Stimulated activated CD4-positive, alpha-beta T cell treated with anti-CD3 and anti-CD28 coated beads, Interleukin-15, amount 100 ng/mL, for 1 hour (primary cell): ENCODE data around the gene CACNA1S.

Source experiments
- DNase-seq, 2 donors: peaks; one replicate each; pipeline ENCODE4 v3.0.0-alpha.2; 2020; ENCODE audit warnings: low read depth in 1 of 2, low spot score in 1 of 2

CACNA1S gene

GRCh38 chr1:201038186-201038876, 73.9 kb downstream of the CACNA1S start:
- DNase-seq: no peak

GRCh38 chr1:201036188-201036842, 75.9 kb downstream of the CACNA1S start:
- no peak for DNase-seq

GRCh38 chr1:201034671-201035070, 77.6 kb downstream of the CACNA1S start:
- DNase-seq: no peak

- DNase-seq: no peak
Measured at GRCh38 chr1:201032408-201032807, 79.8 kb downstream of the CACNA1S start.

GRCh38 chr1:201028461-201028889, 83.8 kb downstream of the CACNA1S start:
- no peak for DNase-seq

- DNase-seq: no peak
Measured at GRCh38 chr1:201026836-201027235, 85.4 kb downstream of the CACNA1S start.

- DNase-seq: no peak
Measured at GRCh38 chr1:201026234-201026633, 86.0 kb downstream of the CACNA1S start.

GRCh38 chr1:201025571-201026002, 86.6 kb downstream of the CACNA1S start:
- no peak for DNase-seq

GRCh38 chr1:201024625-201024998, 87.6 kb downstream of the CACNA1S start:
- no peak for DNase-seq

GRCh38 chr1:201023920-201024624, 88.2 kb downstream of the CACNA1S start:
- no peak for DNase-seq

GRCh38 chr1:201023517-201023902, 88.7 kb downstream of the CACNA1S start, which contains the start of gene KIF21B:
TSS of gene KIF21B (minus strand) at chr1:201023714. CDS start at chr1:201023383, 331 bp downstream.
- DNase-seq: peak; percentile 84 to 92

- peak in 1 of 2 donors; percentile 9 for DNase-seq
Measured at GRCh38 chr1:201022820-201023516, 89.3 kb downstream of the CACNA1S start.

- no peak for DNase-seq
Measured at GRCh38 chr1:201022493-201022819, 89.8 kb downstream of the CACNA1S start.

- no peak for DNase-seq
Measured at GRCh38 chr1:201021630-201022492, 90.4 kb downstream of the CACNA1S start.

- no peak for DNase-seq
Measured at GRCh38 chr1:201020721-201021629, 91.3 kb downstream of the CACNA1S start.

GRCh38 chr1:201020040-201020591, 92.1 kb downstream of the CACNA1S start:
- DNase-seq: no peak

- peak; percentile 71 to 74 for DNase-seq
Measured at GRCh38 chr1:201019321-201019977, 92.8 kb downstream of the CACNA1S start.

GRCh38 chr1:201017828-201018163, 94.4 kb downstream of the CACNA1S start:
- DNase-seq: no peak
